ENCODE data around the gene ELAVL3.
"Not testable (repeated sequence)": the region's sequence is repeated elsewhere in the genome, so short reads cannot be mapped to it uniquely, and the experiment has no call there.

ELAVL3 gene

DNA sequence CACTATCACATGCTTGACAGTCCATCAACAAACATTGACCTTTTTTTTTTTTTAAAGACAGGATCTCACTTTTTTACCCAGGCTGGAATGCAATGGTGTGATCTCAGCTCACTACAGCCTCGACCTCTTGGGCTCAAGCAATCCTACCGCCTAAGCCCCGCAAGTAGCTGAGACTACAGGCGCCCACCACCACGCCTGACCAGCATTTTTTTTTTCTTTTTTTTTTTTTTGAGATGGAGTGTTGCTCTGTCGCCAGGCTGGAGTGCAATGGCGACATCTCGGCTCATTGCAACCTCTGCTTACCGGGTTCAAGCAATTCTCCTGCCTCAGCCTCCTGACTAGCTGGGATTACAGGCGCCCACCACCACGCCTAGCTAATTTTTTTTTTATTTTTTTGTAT, 21.9 kb downstream of the ELAVL3 start:
- FAIRE-seq, result not testable (repeated sequence)

DNA sequence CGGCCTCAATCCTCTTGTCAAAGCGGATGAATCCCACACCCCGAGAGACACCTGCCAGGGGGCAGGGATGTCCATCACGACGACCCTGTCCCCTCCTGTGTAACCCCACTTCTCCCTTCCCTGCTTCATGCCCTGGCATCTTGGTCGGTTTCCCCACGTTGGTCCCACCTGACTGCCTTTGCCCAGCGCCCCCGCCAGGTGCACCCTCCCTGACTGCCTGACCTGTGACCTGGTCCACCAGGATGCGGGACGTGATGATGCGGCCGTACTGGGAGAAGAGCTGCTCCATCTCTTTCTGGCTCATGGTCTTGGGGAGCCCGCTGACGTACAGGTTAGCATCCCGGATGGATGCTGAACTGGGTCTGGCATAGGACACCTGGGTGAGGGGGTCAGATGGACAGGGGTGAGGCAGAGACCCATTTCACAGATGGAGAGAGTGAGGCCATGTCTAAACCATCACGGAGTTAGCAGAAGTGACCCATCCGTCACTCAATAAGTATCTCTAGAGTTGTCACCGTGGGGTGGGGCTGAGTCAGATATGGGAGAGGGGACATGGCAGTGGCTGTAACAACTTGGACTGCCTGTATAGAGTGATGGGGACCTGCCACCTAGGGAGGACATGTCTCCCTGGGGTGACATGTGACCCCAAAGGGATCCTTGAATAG, 22.5 kb downstream of the ELAVL3 start:
- FAIRE-seq, result no peak

DNA sequence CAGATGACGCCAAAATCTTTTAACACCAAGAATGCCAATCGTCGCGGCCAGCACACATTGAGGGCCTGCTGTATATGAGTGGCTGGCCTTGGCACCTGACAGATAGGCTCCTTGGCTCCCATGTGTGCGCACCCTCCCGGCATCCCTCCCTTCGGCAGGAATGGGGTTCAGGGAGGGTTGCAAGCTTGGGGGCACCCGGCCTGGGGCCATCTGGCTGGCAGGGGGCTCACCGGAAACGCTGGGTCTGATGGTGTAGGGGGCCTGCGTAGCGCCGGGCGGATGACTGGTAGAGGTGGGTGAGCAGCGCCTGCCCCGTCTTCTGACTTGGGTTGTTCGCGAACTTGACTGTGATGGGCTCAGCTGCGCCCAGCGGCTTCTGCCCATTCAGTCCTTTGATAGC, 23.0 kb downstream of the ELAVL3 start:
- FAIRE-seq, result no peak

DNA sequence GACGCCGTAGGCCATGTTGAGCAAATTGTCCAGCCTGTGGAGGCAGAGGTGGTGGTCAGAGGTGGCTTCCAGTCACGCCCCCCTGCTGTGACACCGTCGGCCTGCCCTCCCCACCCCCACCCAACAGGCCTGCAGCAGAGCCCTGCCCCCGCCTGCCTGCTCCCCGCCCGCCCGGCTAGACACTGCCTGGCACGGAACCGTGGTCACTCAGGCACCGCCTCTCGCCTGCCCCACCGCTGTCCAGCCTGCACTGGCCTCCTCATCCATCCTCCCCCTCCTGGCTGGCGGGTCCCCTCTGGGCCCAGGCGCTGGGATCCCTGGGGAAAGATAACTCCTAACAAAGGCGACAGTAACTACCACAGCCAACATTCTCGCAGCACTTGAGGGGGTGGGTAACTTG, 23.7 kb downstream of the ELAVL3 start:
- FAIRE-seq, result no peak

DNA sequence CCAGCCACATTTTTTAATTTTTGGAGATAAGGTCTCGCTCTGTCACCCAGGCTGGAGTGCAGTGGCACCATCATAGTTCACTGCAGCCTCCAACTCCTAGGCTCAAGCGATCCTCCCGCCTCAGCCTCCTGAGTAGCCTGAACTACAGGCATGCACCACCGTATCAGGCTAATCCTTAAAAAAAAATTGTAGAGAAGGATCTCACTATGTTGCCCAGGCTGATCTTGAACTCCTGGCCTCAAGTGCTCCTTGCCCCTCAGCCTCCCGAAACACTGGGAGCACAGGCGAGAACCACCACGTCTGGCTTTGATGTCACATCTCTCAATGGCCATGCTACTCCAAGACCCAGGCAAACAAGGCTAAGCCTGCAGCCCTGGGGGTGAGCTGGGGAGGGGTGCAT, 24.2 kb downstream of the ELAVL3 start:
- FAIRE-seq, result no peak

DNA sequence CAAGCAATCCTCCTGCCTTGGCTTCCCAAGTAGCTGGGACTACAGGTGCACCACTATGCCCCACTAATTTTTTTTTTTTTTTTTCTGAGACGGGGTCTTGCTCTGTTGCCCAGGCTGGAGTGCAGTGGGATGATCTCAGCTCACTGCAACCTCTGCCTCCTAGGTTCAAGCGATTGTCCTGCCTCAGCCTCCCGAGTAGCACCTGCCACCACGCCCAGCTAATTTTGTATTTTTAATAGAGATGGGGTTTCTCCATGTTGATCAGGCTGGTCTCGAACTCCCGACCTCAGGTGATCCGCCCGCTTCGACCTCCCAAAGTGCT, 25.7 kb downstream of the ELAVL3 start:
- FAIRE-seq, result not testable (repeated sequence)

DNA sequence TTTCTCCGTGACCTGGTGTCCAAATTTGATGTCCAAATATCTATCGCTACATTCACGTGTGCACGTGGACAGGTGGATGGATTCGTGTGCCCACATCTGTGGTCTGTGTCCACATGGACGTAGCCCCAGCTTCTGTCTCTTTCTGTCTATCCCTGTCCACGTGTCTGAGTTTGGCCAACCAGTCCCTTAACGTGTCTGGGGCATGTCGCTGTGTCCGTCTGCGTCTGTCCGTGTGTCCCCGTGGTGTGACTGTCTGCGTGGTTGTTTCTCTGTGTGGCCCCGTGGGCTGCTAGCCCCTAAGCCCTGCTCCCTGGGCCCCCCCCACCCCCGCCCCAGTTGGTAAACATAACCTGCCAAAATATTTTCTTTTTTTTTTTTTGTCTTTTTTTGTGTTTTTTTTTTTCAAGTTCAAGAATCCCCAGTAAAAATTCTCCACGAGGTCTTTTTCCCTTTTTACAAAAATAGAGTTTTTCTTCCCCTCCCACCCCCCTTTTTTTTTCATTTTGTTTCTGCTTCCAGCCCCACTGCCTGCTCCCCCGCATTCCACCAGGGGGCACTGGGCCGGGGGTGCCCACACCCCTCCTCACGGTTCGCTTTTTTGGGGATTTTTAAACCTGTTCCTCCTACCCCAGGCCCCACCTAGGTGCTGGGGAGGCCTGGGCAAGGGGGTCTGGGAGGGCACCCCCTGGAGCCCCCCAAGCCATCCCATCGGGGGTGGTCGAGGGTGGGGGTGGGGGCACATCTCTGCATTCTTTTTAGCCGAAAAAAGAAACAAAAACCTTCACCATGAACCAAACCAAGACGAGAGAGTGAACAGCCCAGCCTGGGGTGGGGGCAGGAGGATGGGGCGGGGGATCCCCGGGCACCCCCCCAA, 27.1 kb downstream of the ELAVL3 start:
- FAIRE-seq, result no peak

DNA sequence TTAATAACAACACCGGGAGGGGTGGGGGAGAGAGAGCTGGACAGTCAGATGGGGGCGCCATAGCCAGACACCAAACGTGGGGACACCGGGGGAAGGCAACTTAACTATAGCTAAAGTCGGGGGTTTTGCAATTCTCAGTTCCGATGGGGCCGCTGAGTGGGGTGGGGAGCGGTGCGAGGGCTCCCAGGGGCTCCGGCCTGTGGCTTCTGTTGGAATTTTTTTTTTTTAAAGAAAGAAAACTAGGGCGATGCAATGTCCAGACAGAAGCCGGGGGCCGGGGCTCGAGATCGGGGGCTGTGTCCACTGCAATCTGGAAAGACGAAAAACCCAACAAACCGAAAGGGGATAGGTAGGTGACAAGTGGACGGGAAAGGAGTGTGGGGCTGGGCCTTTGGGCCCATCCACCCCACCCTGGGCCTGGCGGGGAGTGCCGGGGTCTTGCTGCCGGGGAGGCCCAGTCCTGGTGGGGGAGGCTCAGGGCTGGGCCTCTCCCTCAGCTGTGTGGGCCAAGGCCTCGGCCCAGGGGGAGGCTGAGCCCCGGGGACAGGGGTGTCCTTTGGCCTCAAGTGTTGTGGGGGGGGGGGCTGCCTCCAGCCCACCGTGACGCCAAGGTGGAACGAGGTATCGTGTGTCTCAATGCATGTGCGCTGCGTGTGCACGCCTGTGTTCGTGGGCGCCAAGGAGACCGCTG, 28.1 kb downstream of the ELAVL3 start:
- no peak for FAIRE-seq

DNA sequence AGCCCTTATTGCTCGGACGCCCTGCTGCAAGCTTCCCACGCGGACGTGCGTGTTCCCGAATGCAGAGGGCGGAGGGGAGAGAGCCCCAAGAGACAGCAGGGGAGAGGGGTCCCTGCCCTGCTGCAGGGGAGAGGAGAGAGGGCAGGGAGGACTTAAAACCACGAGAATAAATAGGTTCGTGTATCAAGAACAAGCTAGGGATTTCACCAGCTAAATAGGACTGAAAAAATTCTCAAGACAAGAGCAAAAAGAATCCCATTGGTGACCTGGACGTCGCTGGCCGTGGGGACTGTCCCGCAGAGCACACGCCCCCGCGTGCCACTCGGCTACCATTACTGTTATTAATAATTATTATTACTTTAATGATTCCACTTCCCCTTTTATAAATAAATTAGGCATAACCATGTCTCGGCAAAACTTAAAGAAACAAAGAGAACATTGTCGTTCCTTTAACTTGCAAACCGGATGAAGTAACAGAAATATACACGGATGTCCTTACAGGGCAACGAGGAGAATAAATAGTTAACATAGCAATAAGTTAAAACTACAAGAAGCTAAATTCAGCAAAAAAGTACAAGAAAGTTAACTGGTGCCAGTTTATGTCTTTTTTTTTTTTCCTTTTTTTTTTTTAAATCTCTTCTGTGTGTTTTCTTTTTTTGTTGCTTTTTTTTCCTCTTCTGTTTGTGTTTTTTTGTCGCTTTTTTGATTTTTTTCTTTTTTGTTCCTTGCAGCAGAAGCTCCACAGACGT, 28.8 kb downstream of the ELAVL3 start:
- FAIRE-seq, result no peak

DNA sequence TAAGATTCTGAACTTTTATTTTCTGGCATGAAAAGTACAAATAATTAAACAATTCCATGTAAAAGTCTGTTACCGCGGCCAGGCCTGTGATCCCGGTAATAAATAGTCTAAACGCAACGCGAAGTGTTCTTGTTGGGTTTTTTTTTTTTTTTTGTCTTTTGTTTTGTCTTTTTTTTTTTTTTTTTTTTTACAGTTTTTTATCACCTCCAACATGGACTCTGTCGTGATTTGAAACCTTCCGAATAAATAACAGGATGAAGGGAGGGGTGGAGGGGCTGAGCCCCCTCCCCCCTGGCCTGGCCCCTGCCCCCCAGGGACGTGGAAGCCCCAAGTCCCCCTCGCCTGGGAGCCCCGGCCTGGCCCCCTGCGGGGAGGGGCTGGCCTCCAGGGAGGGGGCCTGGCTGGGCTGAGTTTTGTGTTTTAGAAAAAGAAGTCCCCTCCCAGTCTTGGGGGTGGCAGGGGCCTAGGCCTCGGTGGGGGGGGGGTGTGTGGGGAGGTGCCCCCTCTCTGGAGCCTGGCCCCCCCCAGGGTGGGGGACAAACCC, 29.4 kb downstream of the ELAVL3 start:
- no peak for FAIRE-seq

DNA sequence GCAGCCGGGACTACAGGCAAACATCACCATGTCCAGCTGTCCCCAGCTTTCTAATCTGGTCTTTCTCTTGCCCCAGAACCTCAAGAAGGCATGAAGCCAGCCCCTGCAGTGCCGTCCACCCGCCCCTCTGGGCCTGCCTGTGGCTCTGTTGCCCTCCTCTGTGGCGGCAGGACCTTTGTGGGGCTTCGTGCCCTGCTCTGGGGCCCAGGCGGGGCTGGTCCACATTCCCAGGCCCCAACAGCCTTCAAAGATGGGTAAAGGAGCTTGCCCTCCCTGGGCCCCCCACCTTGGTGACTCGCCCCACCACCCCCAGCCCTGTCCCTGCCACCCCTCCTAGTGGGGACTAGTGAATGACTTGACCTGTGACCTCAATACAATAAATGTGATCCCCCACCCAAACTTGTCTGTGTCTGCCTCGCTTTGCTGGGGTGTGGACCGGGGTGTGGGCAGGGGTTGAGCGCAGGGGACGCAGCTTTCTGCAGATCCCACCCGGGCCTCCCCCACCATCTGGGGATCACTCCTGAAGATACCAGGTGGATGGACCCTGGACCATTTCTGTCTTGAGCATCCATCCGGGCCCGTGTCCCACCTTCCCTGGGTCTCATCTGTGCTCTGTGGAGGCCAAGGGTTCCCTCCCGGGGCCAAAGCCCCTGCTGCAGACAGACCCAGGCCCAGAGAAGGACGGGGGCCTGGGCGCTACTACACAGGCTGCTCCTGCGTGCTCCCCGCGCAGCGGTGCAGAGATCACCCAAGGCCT, 30.1 kb downstream of the ELAVL3 start:
- FAIRE-seq, result no peak

DNA sequence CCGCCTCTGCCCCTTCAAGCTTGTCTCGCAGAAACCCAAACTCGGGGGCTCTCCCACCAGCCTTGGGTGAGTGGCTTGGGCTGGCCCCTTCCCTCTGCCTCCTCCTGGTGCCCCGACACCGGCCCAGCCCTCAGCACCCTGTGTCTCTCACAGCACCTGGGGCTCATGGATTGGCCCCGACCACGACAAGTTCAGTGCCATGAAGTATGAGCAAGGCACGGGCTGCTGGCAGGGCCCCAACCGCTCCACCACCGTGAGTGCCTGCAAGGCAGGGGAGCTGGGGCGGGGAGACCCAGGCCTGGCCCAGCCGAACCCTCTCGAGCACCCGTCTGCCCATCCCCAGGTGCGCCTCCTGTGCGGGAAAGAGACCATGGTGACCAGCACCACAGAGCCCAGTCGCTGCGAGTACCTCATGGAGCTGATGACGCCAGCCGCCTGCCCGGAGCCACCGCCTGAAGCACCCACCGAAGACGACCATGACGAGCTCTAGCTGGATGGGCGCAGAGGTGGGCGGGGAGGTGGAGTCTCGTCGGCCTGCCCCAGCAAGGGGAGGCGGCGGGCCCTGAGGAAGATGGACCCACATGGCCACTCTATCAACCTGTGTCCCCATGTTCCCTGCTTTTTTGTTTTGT, 31.8 kb downstream of the ELAVL3 start:
- FAIRE-seq, result no peak

DNA sequence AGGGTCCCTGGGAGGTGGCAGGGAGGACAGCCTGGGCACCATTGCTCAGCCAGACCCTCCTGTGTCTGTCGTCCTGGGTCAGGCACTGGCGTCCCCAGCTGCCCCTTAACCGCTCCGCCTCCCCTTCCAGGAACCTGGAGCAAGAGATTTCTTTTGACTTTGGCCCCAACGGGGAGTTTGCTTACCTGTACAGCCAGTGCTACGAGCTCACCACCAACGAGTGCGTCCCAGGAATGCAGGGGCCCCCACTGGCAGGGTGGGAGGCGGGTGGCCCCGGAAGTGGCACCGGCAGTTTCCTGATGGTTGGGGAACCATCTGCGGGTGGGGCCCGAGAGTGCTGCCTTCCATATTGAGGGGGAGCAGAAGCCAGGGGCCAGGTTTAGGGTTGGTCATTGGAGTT, 32.4 kb downstream of the ELAVL3 start:
- no peak for FAIRE-seq

DNA sequence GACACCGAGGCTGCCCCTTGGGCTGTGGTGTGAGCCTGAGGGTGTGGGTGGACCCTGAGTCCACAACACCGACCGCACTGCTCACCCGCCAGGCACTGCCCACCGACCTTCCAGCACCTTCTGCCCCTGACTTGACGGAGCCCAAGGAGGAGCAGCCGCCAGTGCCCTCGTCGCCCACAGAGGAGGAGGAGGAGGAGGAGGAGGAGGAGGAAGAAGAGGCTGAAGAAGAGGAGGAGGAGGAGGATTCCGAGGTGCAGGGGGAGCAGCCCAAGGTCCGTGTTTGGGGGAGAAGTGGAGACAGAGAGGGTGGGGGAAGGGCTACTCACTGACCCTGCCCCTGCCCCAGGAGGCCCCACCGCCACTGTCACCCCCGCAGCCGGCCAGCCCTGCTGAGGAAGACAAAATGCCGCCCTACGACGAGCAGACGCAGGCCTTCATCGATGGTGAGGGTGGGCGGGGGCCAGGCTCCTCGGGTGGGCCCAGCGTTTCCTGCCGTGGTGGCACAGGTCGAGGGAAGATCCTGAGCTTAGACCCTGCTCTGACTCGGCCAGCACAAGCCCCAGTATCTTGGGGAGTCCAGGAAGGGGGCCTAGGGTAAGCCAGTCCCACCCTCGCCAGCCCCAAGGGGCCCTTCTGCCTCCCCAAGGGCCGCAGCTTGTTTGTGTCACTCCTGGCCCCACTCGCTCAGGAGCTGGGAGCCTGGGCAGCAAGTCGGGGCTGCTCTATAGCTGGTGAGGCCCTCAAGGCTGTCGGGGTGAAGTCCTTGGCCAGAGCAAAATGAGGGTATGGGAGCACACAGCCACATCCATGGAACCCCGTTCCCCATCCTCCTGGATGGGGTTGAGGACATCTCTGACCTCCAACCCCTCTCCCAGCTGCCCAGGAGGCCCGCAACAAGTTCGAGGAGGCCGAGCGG, 33.2 kb downstream of the ELAVL3 start:
- FAIRE-seq, result no peak

DNA sequence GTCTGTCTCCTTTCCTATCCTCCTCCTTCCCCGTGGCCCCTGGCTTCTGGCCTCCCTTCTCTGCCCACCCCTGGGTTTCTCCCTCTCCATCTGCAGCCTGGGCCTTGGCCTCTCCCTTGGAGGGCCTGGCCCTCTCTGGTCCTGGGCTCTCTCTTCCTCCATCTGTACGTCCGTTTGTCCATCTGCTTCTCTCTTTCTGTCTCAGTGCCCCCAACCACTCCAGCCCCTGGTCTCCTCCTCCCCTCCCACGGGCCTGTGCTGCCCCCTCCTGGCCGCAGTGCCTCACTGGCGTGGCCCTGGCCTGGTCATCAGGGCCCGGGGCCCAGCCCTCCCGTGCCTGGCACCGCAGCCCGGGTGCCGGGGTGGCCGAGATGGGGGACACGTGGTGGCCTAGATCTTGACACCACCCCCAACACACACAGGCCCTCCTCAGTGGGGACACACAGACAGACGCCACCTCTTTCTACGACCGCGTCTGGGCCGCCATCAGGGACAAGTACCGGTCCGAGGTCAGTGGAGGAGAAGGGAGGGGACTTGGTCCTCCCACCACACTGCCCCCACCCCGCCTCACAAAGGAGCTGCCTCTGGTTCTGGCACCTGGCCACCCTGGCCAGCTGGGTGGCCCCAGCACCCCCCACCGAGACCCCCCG, 34.1 kb downstream of the ELAVL3 start:
- no peak for FAIRE-seq

DNA sequence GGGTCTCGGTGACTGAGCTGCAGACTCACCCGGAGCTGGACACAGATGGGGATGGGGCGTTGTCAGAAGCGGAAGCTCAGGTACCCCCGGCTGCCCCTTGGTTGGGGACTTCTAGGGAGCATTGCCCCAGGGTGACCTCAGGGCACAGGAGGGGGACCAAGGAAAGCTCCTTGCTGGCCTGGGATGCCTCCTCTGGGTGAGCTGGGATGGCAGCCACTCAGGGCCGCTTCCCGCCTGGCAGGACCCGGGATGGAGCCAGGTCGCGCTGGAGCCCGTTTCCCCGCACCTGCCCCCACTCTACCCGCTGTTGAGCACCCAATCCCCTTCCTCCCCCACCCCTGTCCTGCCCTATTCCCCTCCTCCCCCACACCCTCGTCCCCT, 34.6 kb downstream of the ELAVL3 start:
- no peak for FAIRE-seq

DNA sequence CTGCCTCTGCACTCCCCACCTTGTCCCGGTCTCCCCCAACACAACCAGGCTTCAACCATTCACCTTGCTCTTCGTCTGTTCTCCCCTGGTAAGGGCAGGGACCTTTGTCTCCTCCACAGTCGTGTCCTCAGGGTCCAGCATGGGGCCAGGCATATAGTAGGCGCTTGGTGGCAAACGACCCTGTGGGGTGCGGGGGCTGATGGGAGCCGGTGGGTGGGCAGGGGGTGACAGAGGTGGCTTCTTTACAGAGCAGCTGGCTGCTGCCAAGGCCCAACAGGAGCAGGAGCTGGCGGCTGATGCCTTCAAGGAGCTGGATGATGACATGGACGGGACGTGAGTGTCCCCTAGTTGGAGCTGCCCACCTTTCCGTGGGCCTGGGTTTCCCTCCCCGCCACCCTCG, 35.7 kb downstream of the ELAVL3 start:
- FAIRE-seq, result no peak

DNA sequence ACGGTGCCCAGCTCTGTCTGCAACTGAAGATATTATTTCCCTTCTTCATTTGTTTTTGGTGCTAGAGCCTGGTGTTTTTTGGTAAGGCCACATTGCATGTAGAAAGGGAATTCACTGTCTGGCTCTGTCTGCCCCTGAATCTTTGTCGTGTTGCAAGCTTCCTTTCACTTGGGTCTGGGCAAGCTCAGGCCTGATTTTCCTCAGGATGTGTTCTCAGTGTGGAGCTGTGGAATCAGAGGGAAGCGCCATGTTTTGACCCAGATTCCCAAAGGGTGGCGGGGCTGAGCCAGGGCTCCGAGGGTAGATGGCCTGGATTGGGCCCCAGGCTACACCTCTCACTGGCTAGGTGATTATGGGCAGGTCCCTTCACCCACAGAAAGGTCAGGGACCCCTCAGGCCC, 36.8 kb downstream of the ELAVL3 start:
- no peak for FAIRE-seq

DNA sequence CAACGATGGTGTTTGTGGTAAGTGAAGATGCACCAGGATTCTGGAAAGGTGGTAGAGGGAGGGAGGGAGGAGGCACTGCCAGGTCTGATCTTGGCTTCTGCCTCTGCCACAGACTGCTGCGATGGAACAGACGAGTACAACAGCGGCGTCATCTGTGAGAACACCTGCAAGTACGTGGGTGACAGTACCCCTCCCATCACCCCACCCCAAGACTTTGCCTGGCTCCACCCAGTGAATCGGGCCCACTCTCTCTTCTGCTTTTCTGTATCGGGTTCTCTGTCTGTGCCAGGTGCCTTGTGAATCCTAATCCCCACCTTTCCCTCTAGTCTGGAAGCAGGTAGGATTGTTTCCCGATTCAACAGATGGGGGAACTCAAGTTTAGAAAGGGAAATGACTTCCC, 42.9 kb downstream of the ELAVL3 start:
- no peak for FAIRE-seq

DNA sequence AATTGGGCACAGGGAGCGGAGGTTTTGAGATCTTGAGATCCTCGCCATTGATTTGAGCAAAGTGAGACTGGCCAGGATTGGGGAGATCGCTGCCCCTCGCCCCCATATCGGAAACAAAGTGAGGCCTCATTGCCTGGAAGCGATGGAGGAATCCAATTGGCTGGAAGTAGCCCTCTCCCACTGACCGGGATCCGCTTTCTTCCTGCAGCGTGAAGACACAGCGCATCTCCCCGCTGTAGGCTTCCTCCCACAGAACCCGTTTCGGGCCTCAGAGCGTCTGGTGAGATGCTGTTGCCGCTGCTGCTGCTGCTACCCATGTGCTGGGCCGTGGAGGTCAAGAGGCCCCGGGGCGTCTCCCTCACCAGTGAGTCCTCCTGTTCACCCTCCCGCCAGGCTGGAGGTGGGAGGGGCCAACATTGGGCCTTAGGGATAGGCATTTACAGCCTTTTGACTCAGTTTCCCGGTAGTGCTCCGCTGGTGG, 45.0 kb downstream of the ELAVL3 start:
- FAIRE-seq, result no peak
